Activated CD4-positive, alpha-beta T cell treated with anti-CD3 and anti-CD28 coated beads, Interleukin-2, amount 10 ng/mL, durations not matched to agents 7 days and 5 days (primary cell): ENCODE results near the gene PODN. TPM values are rescaled to one million over a fixed set of nuclear protein-coding genes. Genes with fewer than 3 reads are reported as not detected.

Experiments used
- CTCF ChIA-PET: fragments of 350-600 bp; sonication (Branson Sonifier 250); formaldehyde crosslinking; loops from one replicate; lab custom pipeline; 2021; ENCODE audit warnings: antibody characterized with exemption; lab: Charles Lee
- POLR2A ChIA-PET: fragments of 350-600 bp; sonication (Branson Sonifier 250); formaldehyde crosslinking; loops from one replicate; lab custom pipeline; 2021; ENCODE audit warnings: antibody characterized with exemption; lab: Charles Lee
- DNase-seq: peaks from one replicate; pipeline ENCODE4 v3.0.0-alpha.2; 2020
- H3K27ac Mint-ChIP-seq: one replicate; pipeline ENCODE4 v1.8.0; 2021; ENCODE audit warnings: mild to moderate bottlenecking, moderate library complexity, mixed read lengths
- H3K27me3 Mint-ChIP-seq: one replicate; pipeline ENCODE4 v1.8.0; 2021; ENCODE audit warnings: mixed read lengths
- H3K36me3 Mint-ChIP-seq: one replicate; pipeline ENCODE4 v1.8.0; 2021; ENCODE audit warnings: low read depth, mixed read lengths
- H3K4me1 Mint-ChIP-seq: one replicate; pipeline ENCODE4 v1.8.0; 2021; ENCODE audit warnings: mixed read lengths
- H3K4me3 Mint-ChIP-seq: one replicate; pipeline ENCODE4 v1.8.0; 2021; ENCODE audit warnings: mild to moderate bottlenecking, moderate library complexity, mixed read lengths
- H3K9me3 Mint-ChIP-seq: one replicate; pipeline ENCODE4 v1.8.0; 2021; ENCODE audit warnings: mixed read lengths
- total RNA-seq, 2 experiments: library from RNA; stranded (reverse); gene quantifications; one replicate each; pipeline ENCODE4 v1.2.3, GENCODE V29; 2021

PODN gene
- total RNA-seq, 2 experiments from 2014 or later: not detected

GRCh38 chr1:53090227-53091147 lies 28.5 kb downstream of the PODN start:
- no peak for DNase-seq
- no peak overlapping the region for H3K4me3 Mint-ChIP-seq
- peaks cover 2% of the 10 kb centered on the region for H3K9me3 Mint-ChIP-seq
- H3K27me3 Mint-ChIP-seq: no peaks in the 10 kb centered on the region
- ChIA-PET CTCF (interaction anchor here (1.3 kb wide), 1 partner anchor 24 kb away, joined by 4 read pairs; no protein-coding TSS in a partner anchor), POLR2A (no interaction called here)
- no peaks in the 10 kb centered on the region for H3K4me1 Mint-ChIP-seq
- no peak overlapping the region for H3K27ac Mint-ChIP-seq
- H3K36me3 Mint-ChIP-seq: no peaks in the 10 kb centered on the region

- Mint-ChIP-seq H3K9me3 (peaks cover 2% of the 10 kb centered on the region), H3K27me3 (no peaks in the 10 kb centered on the region), H3K27ac (no peak overlapping the region), H3K36me3 (no peaks in the 10 kb centered on the region), H3K4me3 (no peak overlapping the region), H3K4me1 (no peaks in the 10 kb centered on the region)
- DNase-seq: no peak
- POLR2A ChIA-PET: no interaction called here
- CTCF ChIA-PET: interaction anchor here (0.5 kb wide), 1 partner anchor 174 kb away, joined by 3 read pairs; no protein-coding TSS in a partner anchor
Observed at GRCh38 chr1:53091841-53092645, 30.0 kb downstream of the PODN start.

- ChIA-PET CTCF (interaction anchor here (0.5 kb wide), 1 partner anchor 175 kb away, joined by 3 read pairs; no protein-coding TSS in a partner anchor), POLR2A (no interaction called here)
- no peak for DNase-seq
- no peak overlapping the region for H3K4me3 Mint-ChIP-seq
- H3K9me3 Mint-ChIP-seq: peaks cover 2% of the 10 kb centered on the region
- no peaks in the 10 kb centered on the region for H3K36me3 Mint-ChIP-seq
- no peaks in the 10 kb centered on the region for H3K4me1 Mint-ChIP-seq
- H3K27me3 Mint-ChIP-seq: no peaks in the 10 kb centered on the region
- no peak overlapping the region for H3K27ac Mint-ChIP-seq
Observed at GRCh38 chr1:53092659-53093450, 30.8 kb downstream of the PODN start.

- CTCF ChIA-PET: no interaction called here
Observed at GRCh38 chr1:53093451-53093754, 31.4 kb downstream of the PODN start.

DNA sequence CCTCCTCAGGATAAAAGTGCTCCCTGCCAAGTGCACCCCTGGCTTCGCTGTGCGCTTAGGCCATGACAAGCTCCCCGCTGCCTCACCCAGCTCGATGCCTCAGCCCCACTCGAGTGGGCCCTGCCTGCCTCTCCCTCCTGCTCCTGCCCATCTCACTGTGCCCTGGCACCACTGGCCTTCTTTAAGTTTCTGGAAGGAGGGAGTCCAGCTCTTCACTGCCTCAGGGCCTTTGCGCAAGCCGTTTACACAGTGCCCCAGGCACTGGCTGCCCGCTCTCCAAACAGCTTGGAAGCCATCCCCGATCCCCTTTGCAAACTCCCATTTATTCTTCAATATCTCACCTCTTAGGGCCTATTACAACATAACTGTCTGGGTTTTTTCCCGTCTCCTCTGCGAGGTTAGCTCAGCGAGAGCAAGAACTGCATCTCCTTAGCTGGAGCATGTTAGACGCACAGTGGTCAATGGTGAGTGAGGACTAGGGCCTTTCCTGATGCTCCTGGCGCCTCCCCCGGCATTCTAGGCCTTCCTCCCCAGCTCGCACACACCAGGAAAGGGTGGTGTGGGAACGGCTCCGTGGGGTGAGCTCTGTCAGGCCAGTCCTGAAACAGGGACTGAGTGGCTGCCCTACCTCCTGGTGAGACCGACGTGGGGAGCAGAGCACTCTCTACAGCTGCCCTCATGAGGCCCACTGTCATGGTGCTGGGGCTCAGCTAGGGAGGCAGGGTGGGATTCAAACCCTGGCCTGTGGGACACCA lies 31.9 kb downstream of the PODN start:
- CTCF ChIA-PET: interaction anchor here (0.7 kb wide), 1 partner anchor 46 kb away, joined by 3 read pairs; no protein-coding TSS in a partner anchor
- H3K36me3 Mint-ChIP-seq: no peaks in the 10 kb centered on the region
- no peak overlapping the region for H3K4me3 Mint-ChIP-seq
- no peak overlapping the region for H3K27ac Mint-ChIP-seq
- no peak for DNase-seq
- no peaks in the 10 kb centered on the region for H3K27me3 Mint-ChIP-seq
- H3K4me1 Mint-ChIP-seq: no peaks in the 10 kb centered on the region
- POLR2A ChIA-PET: no interaction called here
- H3K9me3 Mint-ChIP-seq: peaks cover 2% of the 10 kb centered on the region

More at GRCh38 chr1:53093451-53093754, 31.4 kb downstream of the PODN start:
- DNase-seq: no peak
- Mint-ChIP-seq H3K36me3 (no peaks in the 10 kb centered on the region), H3K4me3 (no peak overlapping the region), H3K27me3 (no peaks in the 10 kb centered on the region), H3K27ac (no peak overlapping the region), H3K4me1 (no peaks in the 10 kb centered on the region), H3K9me3 (peaks cover 2% of the 10 kb centered on the region)
- POLR2A ChIA-PET: no interaction called here

DNA sequence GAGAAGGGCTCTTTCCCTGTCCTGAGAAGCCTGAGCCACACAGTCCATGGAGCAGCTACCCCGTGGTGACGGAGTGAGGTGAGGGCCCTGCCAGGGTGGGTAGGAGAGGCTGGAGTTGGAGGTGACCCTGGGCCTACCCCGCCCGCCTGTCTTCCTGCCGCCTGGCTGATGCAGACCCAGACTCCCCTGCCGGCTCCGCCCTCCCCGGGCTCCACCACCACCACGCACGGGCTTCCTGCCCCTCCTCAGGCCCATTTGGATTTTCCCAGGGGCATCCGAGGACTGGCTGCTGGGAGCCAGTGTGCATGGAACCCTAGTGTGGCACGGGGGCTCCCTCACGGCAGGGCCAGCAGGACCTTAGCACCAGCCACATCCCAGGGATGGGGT lies 32.5 kb downstream of the PODN start:
- peaks cover 2% of the 10 kb centered on the region for H3K9me3 Mint-ChIP-seq
- CTCF ChIA-PET: interaction anchor here (0.7 kb wide), 1 partner anchor 46 kb away, joined by 3 read pairs; no protein-coding TSS in a partner anchor
- no peak overlapping the region for H3K27ac Mint-ChIP-seq
- DNase-seq: no peak
- no peaks in the 10 kb centered on the region for H3K27me3 Mint-ChIP-seq
- POLR2A ChIA-PET: no interaction called here
- no peaks in the 10 kb centered on the region for H3K36me3 Mint-ChIP-seq
- no peak overlapping the region for H3K4me3 Mint-ChIP-seq
- H3K4me1 Mint-ChIP-seq: no peaks in the 10 kb centered on the region

DNA sequence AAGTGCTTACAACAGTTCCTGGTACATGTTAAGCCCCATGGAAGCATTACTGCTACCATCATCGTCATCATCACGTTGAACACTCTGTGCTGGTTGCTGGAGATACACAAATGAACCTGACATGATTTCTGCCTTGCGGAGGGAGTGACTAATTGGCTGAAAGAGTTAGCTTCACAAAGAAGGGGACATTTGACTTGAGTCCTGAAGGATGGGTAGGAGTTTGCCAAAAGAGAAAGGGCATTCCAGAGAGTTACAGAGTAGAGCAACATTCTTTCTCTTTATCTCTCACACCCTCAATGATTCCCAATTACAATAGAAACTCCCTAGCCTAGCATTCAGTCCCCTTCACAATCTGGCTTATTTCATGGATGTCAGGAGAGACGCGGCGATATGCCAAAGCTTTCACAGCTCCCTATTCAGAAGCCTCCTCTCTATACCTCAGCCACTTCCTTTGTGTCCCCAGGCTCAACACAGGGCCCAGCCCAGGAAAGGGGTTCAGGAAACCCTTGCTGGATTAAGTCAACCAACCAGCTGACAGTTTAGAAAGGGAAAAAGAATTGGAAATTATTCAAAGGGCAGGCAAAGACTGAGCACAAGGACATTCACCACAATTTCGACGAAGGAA lies 42.4 kb downstream of the PODN start:
- CTCF ChIA-PET: interaction anchor here (0.6 kb wide), 1 partner anchor 1201 kb away, joined by 7 read pairs; no protein-coding TSS in a partner anchor
- H3K9me3 Mint-ChIP-seq: no peaks in the 10 kb centered on the region
- H3K4me3 Mint-ChIP-seq: no peak overlapping the region
- H3K27ac Mint-ChIP-seq: no peak overlapping the region
- POLR2A ChIA-PET: no interaction called here
- peaks cover 13% of the 10 kb centered on the region for H3K4me1 Mint-ChIP-seq
- H3K27me3 Mint-ChIP-seq: peaks cover 6% of the 10 kb centered on the region
- no peaks in the 10 kb centered on the region for H3K36me3 Mint-ChIP-seq
- no peak for DNase-seq

GRCh38 chr1:53107090-53107489 lies 45.1 kb downstream of the PODN start:
- no peaks in the 10 kb centered on the region for H3K9me3 Mint-ChIP-seq
- H3K27me3 Mint-ChIP-seq: peaks cover 6% of the 10 kb centered on the region
- ChIA-PET POLR2A (no interaction called here), CTCF (interaction anchor here (0.6 kb wide), 1 partner anchor 66 kb away, joined by 5 read pairs; no protein-coding TSS in a partner anchor)
- H3K36me3 Mint-ChIP-seq: no peaks in the 10 kb centered on the region
- DNase-seq: no peak
- H3K4me3 Mint-ChIP-seq: no peak overlapping the region
- H3K27ac Mint-ChIP-seq: no peak overlapping the region
- peaks cover 25% of the 10 kb centered on the region for H3K4me1 Mint-ChIP-seq

GRCh38 chr1:53107570-53108322 lies 45.7 kb downstream of the PODN start:
- Mint-ChIP-seq H3K9me3 (peaks cover 2% of the 10 kb centered on the region), H3K4me1 (peaks cover 25% of the 10 kb centered on the region), H3K27ac (peak overlapping the region; percentile 61), H3K27me3 (peaks cover 6% of the 10 kb centered on the region), H3K4me3 (no peak overlapping the region), H3K36me3 (no peaks in the 10 kb centered on the region)
- no peak for DNase-seq
- ChIA-PET CTCF (no interaction called here), POLR2A (no interaction called here)

DNA sequence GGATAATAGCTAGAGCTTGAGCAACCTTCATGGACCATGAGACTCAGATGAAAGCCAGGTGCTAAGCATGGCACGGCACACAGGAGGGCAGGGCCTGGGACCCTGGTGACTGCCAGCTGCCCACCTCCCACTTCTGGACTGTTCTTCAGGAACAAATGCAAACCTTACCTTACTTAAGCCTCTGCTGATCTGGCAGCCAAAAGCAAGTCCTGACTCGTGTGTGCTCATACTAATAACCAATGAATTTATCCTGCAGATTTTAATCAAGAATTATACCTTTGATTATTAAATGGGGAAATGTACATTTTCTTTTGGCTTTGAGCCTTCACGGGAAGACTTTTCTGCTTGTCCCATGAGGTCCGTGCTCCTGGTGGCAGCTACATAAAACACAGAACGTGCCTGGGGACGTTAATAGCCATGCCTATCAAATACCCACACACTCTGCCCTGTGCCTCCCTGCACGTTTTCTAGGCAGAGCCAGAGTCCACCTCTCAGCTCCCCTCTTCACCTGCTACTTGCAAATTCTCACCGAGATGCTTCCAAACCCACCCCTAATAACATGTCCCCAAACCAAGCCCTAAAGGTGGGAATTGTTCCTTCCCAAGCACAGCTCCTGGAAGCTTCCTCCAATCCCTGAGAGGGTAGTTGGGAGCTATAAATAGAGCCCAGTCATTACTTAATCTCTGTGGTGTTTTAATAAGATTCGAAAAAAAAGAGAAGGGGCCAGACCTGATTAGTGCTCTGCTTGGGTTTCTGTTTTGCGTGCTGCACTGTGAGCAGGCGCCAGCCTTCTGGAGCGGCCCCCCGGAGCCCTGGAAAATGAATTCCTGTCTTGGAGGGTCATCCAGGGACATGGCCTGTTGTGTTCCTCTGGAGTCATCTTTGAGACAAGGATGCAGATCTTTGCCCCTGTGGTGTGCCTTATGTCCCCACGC lies 46.9 kb downstream of the PODN start:
- H3K4me1 Mint-ChIP-seq: peaks cover 25% of the 10 kb centered on the region
- no peak overlapping the region for H3K4me3 Mint-ChIP-seq
- H3K27ac Mint-ChIP-seq: no peak overlapping the region
- CTCF ChIA-PET: interaction anchor here (1.1 to 1.5 kb wide), 2 partner anchors 14 to 19 kb away, joined by 4 to 9 read pairs; no protein-coding TSS in a partner anchor
- H3K27me3 Mint-ChIP-seq: peaks cover 6% of the 10 kb centered on the region
- peaks cover 2% of the 10 kb centered on the region for H3K9me3 Mint-ChIP-seq
- no peak for DNase-seq
- POLR2A ChIA-PET: no interaction called here
- no peaks in the 10 kb centered on the region for H3K36me3 Mint-ChIP-seq
